Left colon (tissue), 2 donors: ENCODE results near the gene MUSTN1. TPM values are rescaled to one million over a fixed set of nuclear protein-coding genes. Genes with fewer than 3 reads are reported as not detected.

ENCODE experiments used
- ATAC-seq: fragments of 200-7000 bp; cut with Tn5 transposase; one replicate; pipeline ENCODE4 v1.9.1; 2020; ENCODE audit warnings: mild to moderate bottlenecking, moderate library complexity
- DNase-seq, 2 donors: peaks; one replicate each; pipeline ENCODE4 v3.0.0-alpha.2; 2020
- intact Hi-C, 2 donors: fragments of 100-400 bp; cut with DNase I in 1 of 2; cut with micrococcal nuclease in 1 of 2; formaldehyde crosslinking; loops; one replicate each; pipeline versions ENCODE4 v1.11.2 to v1.14.0; 2022; cut with DNase I, micrococcal nuclease
- total RNA-seq, 2 donors: library from RNA; stranded (reverse); fragmentation: NEBNext Ultra II Directional; extraction: Animal tissue kit (Norgen Biotek cat#: 25700); gene quantifications; one replicate each; pipeline ENCODE4 v1.2.1, GENCODE V29; 2021
- donor health status: DM: no; HTN: no; CAD: no.
- donor health status: DM: yes; HTN: yes; CAD: no.

Gene MUSTN1
- total RNA-seq, 2 donors from 2014 or later: 2.5 TPM; not detected in 1

DNA sequence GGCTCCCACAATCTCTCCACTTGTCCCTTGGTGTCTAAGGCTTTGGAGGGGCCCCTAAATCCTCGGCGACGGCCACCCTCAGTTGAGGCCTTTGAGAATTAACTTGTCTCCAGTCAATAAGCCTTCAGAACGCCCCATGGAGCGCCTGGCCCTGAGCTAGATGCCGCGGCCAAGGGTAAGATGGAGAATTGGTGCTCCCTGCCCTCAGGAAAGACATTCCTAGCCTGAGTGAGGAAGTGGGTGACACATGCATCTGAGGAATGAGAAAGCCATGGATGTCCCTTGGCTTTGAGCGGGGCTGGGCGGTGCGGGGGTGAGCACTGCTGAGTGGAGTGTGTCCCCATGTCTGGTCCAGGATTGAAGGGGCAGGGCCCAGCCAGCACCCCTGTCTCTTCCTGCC lies 17.6 kb downstream of the MUSTN1 start:
- ATAC-seq (no peak), DNase-seq (no peak)
- intact Hi-C loops: no loop called here

DNA sequence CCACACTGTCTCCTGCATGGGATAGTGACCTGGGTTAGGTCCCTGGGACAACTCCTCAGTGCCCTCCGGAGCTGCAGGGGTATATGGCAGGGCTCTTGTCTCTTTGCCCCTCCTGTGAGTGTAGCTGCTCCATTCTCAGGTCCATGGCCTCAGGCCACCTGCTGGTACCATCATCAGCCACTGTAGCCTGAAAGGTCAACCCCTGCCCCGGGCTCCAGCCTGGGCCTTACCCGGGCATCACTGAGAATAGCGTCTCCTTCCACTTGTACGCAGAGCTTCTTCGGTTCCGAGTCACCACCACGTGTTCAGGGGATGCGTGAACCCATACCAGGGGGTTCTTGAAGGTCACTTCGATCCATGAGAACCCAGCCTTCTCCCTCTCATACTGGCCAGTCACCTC lies 18.2 kb downstream of the MUSTN1 start:
- DNase-seq: no peak
- ATAC-seq: no peak
- intact Hi-C loops: no loop called here

DNA sequence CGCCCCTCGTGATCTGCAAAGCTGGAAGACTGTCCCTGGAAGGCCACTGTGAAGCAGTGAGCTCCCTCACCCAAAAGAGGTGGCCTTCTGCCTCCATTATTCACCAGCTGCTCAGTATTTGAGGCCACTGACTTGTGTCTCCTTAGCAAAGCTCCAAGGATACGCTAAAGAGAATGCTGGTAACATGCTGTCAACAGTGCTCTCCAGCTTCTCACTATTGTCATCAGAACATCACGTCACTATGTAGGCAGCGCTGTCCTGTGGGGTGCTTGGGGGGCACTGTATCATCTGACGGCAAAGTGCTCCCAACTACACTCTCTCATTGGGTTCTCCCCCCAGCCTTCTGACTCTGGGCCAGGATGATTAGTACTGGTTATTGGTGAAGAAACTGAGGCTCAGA lies 18.6 kb downstream of the MUSTN1 start:
- DNase-seq (no peak), ATAC-seq (no peak)
- intact Hi-C loops: no loop called here

DNA sequence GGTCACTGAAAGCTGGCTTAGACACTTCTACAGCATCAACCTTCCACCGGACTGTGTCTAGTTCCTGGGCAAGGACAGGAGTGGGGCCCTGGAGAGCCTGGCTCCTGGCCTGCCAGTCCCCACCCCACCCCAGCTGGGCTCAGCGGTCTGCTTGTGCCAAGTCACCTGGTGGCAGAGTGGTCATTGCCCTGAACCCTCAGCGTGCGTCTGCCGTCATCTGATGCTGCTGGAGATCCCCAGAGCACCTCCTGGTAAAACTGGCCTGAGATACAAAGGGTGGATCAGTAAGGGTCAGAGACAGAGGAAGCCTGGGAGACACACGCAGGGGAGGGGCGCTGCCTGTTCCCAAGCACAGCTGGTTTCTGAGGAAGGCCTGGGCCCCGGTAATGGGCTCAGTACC lies 21.0 kb downstream of the MUSTN1 start:
- intact Hi-C loops: no loop called here
- DNase-seq (no peak), ATAC-seq (no peak)

DNA sequence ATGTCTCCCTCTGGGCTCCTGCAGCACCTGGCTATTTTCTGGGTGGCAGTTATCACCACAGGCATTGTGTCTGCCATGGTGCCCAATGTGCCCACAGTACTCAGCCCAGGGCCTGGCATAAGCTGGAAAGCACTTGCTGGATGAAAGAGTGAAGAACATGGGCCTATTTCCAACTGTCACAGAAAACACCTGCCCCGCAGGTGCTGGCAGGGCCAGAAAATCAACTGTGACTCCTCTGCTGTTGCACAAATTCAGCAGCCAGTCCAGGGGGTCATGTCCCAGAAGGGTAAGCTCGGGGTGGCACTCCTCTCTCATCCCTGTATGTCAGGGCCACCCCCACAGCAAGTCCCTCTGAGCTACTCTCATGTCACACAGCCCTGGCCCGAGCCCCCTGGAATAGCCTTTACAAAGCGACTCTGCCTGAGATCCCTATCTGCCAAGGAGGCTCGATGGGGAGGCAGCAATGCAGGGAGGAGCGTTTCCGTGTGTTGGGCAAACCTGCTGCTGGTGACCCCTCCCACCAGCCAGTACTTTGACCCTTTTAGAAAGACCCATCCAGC lies 23.3 kb downstream of the MUSTN1 start:
- DNase-seq: no peak
- no peak for ATAC-seq
- intact Hi-C loops: no loop called here

DNA sequence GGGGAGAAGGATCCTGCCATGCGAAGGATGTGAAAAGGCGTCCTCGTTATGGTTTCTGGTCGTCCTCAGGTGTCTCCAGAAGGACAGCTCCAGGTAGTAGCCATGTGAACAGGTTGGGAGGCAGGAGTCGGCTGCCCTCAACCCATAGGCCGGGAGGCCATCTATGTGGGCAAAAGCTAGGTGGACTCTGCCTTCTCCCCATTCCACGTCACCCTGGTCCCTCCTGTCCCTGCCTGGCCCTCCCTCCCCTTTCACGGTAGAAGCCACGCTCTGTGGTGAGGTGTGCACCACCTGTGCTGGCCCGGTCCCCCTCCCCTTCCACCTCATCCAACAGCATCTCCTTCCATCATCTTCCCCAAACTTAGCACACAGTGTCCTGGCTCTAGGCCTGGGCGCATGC lies 23.9 kb downstream of the MUSTN1 start:
- intact Hi-C loops: no loop called here
- DNase-seq (no peak), ATAC-seq (no peak)

DNA sequence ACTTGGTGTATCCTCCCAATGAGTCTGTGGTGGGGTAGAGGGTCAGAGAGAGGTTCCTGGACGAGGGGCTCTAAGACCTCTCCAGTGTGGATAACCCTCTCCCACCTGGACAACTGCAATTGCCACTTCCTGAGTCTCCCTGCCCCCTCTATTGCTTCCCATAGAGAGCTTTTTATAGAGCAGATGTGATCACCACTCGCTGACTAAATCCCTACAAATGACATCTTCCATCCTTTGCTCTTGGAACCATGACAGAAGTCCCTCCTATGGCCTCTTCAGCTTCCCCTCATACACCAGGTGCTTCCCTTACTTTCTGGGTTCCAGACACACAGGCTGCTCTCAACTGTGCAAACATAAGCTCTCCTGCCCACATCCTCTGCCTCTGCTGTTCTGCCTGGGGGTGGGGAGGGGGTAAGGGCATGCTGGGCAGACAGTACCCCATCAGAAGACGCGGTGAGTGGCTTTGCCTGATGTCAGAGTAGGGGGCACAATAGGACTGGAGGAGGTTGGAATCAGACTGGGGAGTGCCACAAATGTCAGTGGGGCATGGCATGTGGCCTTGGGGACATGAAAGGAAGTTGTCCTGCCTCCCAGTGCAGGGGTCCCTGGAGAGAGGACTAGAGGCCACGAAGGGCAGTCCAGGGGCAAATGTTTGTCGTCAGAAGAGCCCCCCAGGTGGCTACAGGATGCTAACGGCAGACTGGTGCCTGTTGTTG lies 25.0 kb downstream of the MUSTN1 start:
- ATAC-seq (no peak), DNase-seq (no peak)
- intact Hi-C loops: no loop called here

DNA sequence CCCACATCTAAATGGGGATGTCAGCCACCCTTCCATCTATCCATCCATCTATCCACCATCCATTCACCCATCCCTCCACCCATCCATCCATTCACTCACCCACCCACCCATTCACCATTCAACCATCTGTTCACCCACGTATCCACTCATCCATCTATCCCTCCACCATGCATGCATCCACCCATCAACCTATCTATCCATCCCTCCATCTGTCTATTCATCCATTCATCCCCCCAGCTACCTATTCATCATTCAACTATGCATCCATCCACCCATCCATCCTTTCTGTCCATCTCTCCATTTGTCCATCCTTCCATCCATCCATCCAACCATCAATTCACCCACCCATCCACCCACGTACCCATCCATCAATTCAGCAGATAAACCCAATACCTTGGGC lies 25.7 kb downstream of the MUSTN1 start:
- ATAC-seq: no peak
- no peak for DNase-seq
- intact Hi-C loops: no loop called here

DNA sequence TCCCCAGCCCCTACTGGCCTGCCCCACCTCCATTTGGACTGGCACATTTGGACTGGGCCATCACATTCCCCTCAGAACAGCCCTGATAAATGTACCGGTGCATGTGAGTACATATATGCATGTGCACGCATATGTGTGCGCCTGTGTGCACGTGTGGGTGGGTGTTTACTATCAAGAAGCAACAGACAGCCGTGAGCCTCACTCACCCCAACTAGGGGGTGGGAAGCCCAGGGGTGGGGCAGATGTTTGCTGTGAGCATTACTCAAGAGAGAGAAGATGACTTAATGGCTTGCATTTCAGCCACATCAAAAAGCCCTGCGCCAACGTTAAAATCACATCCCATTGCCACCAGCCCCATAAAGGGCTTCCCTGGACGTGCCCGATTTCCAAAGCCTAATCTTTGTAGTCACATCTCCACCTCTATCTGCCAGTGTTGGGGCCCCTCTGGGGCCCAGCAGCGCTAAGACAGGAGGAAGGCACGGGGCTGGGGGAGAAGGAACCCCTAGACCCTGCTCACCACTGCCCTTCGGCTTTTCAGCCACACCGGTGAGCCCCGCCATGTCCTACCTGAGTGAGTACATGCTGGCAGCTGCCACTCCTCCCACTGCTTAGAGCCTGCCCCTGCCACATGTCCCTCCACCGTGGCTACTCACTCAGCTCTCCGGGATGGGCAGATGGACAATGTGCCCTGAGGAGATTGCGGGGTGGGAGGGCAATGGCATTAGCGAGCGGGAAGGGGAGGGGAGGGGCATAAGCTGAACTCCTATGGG lies 29.4 kb downstream of the MUSTN1 start:
- ATAC-seq: no peak
- intact Hi-C loops: no loop called here

DNA sequence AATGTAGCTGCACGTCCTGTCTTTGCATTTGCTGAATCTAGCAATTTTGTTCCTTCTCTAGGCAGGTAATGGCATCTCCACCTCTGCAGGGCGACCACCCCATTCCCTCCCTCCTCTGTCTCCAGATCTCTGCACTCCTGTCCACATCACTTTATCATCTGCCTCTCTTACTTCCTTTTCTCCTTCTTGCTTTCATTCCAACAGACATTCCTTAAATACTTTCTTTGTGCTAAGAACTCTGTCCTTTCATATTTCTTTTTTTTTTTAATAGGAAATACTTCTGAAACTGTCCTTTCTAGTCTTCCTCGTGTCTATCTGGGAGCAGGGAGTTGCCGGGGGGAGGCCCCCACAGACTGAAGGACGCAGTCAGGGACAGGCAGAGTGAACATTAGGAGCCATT lies 33.0 kb downstream of the MUSTN1 start:
- intact Hi-C loops: no loop called here
- ATAC-seq (no peak), DNase-seq (no peak)

More for the DNA sequence above, 29.4 kb downstream of the MUSTN1 start:
- no peak for DNase-seq

DNA sequence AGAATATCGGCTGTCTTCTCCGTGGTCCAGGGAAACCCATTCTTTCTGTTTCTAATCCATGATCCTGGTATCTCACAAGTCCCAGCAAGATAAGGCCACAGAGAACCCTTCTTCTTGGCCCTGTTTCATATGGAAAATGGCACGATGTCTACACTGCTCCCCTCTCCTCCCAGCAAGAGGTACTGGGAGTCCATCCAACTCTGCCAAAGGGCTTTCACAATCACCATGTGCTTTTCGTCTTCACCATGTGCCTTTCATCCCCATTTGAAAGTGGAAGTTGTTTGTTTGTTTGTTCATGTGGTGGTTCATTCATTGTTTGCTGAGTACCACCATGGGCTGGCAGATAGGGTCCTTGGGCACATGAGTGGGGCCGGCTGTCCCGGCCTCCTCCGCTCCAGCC lies 34.7 kb downstream of the MUSTN1 start:
- ATAC-seq (no peak), DNase-seq (no peak)
- intact Hi-C loops: no loop called here

DNA sequence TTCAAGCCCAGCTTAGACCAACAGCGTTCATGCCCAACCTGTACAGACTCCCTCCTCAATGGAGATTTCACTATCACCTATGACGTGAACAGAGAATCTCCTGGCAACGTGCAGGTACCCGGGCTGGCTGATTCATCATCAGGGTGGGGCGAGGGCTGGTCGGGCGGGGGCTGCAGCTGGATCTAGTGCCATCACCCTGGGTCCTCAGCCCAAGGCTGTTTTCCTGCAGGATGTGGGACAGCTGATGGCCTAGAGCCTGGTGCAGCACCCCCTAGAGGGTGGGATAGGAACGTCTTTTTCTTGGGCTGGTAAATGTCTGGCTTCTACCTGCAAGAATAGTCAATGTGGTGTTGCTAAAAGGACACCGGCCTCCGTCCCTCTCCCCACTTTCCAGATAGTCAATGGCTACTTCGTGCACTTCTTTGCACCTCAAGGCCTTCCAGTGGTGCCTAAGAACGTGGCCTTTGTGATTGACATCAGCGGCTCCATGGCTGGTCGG lies 35.8 kb downstream of the MUSTN1 start:
- DNase-seq (peak in 1 of 2 donors; percentile 20), ATAC-seq (peak; percentile 48)
- intact Hi-C loops: no loop called here

DNA sequence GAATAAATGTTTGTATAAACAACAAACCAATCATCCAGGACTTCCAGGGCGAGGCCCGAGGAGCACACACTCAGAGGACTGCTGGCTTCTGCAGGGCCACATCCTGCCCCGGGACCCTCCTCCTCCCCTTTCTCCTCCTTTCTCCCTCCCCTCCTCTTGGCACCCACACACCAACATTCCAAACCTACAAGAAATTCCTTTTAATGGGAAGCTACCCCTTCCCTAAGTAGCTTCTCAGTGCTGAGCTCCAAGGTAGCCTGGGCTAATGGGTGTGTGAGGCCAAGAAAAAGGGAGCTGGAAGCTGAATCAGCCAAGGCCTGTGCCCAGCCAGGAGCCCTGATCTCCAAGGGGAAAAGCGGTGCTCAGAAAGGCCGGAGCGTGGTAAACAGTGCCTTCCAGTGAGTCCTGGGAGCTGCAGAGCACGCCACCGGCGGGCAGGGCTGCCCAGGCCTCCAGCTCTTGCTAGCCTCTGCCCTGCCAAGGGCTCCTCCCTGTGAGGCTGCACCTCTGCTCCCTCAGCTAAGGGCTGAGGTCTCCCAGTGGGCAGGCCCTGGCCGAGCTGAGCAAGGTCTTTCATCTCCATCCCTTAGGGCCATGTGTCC lies 36.3 kb downstream of the MUSTN1 start:
- DNase-seq (no peak), ATAC-seq (no peak)
- intact Hi-C loops: no loop called here

DNA sequence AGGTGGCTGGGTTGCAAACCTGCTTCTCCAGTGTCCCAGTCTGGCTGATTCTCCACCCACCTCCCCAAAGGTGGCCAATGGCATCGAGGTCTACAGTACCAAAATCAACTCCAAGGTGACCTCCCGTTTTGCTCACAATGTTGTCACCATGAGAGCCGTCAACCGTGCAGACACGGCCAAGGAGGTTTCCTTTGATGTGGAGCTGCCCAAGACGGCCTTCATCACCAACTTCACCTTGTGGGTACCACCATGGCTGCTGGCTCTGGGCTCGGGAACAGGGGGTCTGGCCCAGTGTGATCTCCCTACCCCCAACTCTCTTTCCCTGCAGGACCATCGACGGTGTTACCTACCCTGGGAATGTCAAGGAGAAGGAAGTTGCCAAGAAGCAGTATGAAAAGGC lies 38.4 kb downstream of the MUSTN1 start:
- ATAC-seq (no peak), DNase-seq (no peak)
- intact Hi-C loops: no loop called here

DNA sequence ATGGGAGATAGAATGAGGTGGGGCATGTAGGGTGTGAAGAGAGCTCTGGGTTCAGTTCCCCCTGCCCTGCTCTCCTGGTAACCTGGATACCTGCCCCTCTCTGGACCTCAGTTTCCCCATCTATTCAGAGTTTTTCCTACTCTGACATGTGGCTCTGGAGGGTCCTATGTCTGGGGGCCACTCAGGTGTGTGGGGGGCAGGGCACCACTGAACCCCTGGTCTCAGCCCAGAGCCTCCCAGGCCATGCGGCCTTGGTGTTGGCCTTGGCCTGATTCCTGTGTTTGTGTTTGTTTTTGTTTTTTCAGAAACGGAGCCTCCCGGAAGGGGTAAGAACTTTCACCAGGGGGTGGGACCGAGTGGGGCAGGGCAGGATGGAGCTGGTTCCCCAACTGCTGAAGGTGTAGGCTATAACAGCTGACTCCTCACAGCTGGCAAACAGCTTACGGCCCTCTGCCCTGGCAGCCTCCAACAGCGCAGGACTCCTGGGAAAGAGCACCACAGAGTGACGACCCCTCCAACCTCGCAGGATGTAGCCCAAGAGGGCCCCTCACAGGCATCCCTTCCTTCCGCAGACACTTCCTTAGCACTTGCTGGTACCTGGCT lies 39.4 kb downstream of the MUSTN1 start:
- DNase-seq: no peak
- ATAC-seq: peak; percentile 25
- intact Hi-C loops: no loop called here

DNA sequence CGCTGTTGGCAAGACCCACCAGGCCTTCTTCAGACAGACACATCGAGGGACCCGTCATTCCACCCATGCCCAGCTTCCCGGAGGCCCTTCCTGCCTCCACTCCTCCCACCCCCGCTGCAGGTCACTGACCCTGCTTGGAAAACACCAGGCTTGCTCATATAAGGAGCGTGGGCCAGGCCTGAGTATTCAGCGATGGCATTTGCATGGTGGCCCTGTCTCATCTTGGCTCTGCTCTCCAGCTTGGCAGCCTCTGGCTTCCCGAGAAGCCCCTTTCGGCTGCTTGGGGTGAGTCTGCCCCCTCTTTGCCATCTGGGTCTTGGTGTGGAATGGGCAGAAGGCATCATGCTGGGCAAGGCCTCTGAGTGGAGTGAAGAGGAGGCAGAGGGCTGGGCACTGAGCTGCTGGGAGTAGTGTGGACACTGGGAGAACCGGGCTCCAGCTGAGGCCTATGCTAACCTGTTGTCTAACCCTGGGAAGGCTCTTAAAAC lies 40.2 kb downstream of the MUSTN1 start, which contains the start of gene ITIH3:
ITIH3 (plus strand) TSS at position 185 of the 488 bp plus-strand sequence; CDS start at position 193, 8 bp downstream.
- intact Hi-C loops: no loop called here
- no peak for ATAC-seq
- DNase-seq: no peak

DNA sequence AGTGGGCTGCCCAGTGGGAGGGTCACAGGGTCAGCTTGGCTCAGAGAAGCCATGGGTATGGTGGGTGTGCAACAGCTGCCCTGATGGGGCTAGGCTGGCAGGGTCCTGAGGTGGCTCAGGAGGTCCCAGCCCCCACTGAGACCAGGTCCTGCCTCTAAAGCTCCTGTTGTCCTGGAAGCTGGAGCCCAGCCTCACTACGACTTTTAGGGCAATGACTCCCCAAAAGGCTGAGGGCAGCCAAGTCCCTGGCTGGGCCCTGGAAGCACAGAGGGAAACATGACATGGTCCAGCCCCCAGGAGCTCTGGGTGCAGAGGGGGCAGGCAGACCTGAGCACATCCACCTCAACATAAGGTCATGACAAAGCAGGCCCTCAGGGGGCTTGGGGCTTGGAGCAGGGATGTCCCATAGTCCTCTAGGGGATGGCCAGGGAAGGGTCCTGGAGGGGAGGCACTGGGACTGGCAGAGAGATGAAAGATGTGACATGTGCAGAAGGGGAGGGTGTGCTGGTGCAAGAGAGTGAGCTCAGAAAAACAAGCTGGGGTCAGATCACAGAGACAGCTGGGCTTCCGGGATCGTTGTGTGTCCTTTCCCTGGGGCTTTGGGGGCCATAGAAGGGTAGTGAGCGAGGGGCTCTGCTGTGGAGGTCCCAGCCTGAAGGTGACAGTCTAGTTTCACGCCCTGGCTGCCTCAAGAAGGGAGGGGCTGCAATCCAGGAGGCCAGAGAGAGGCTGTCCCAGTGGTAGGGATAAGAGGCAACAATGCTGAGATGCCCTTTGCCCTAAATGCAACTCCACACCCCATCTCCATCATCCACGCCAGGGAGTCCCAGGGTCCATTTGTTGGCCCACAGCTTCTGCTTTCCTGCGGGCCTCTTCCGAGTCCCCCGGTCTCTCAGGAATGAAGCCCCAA lies 40.9 kb downstream of the MUSTN1 start:
- ATAC-seq: no peak
- DNase-seq: no peak
- intact Hi-C loops: no loop called here
